ENCODE results near the gene SOBP.

The SOBP gene

DNA sequence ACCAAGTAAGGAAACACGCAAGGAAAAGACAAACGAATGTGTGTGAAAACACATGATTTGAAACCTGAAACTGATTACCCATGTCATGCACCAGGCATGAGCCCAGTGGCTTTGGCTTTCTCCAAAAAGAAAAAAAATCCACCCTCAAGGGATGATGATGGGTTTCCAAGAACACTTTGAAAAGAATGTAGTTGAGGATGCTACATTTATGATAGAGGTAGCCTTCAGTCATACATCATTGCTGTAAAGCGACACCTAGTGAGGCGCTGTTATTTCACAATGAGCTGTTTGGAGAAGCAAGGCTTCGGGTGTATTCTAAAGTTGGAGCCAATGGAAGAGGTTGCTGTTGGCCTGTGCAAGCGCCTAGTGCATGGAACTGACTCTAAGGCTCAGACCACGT lies 209.3 kb downstream of the SOBP start:
- no peak for DNase-seq

DNA sequence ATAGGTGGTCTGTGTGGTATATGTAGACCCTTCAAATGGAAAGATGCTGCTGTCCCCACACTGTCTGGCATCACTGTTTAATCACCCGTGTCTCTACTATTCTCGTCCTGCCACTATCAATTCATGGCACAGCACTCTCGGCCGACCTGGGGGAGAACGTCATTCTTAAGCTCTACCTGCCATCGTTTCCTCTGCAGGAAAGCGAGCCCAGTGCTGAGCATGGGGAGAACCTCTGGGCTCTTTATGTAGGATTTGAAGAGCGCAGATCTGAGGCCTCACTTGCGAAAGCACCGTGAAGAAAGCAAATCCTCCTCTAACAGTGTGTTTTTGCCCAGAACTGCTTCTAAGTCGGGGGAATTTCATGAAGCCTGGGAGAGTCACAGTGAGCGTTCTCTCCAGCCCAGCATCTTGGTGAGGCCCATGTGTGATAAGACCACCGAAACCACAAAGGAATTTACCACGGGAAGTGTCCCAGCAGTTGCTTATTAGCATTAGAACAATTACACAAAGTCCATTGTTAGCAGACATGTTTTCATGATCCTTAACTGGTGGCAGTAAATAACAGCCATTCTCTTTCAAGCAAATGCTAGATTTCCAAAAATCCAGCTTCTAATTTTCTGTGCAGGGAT lies 209.9 kb downstream of the SOBP start:
- peak; percentile 20 for DNase-seq

DNA sequence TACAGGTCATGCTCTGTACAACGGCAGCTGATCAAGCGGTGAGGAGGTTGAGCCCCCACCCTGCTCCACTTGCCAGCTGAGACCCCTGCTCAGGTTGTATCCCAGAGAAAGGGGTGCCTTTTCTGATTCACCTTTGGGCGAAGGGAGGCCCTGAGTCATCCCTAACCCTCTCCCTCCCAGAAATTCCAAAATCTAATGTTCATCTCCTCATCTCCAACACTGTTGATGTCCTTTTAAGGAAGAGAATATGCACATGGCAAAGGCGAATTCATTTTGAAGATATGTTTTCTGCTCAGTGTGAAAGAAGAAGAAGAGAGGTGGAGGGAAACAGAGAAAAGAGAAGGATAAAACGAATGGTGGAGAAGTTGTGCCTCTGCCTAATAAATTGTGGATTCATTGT lies 213.7 kb downstream of the SOBP start:
- DNase-seq = peak; percentile 13

DNA sequence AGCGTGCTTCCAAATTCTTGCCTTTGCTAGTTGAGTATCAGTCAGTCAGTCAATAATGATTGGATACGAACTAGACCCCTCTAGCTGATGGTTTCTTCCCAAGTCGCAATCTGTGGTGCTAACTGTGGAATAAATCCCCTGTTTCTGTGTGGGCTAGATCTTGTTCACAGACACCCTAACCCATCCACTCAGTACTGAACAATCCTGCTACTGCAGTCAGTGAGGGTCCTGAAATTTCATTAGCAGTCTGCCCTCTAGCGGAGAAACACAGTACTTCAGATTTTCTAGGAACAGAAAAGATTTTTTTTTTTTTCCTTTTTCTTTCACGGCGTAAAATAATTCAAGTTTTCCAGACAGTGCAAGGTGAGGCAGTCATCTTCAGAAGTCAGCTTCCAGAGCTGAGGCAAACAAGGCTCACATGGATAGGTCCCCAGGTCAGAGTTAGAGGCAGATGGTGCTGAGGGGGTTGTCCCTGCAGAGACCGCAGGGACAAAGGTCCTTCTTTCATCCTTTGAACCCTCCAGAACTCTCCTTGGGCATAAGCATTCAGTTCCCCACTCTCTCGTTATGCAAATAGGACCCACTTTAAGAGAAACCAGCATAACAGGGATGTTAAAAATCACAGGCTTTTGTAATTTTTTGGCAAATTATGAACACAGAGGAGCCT lies 214.6 kb downstream of the SOBP start:
- DNase-seq = no peak

DNA sequence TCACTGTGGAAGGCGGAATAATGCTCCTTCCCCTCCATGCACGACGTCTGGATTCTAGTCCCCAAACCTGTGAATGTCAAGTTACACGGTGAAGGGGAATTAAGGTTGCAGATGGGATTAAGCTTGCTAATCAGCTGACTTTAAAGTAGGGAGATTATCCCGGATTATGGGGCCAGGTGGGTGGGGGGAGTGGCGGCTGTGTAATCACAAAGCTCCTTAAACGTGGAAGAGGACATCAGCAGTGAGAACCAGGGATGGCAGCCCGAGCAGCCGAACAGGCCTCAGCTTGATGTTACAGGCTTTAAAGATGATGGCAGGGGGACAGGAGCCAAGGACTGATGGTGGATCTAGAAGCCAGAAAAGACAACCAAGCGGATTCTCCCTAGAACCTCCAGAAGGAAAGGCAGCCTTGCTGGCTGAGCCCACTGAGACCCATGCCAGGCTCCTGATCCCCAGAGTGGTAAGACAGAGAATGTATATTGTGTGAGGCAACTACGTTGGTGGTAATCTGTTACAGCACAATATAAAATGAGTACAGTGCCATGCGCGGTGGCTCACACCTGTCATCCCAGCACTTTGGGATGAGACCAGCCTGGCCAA lies 216.7 kb downstream of the SOBP start:
- DNase-seq = no peak

DNA sequence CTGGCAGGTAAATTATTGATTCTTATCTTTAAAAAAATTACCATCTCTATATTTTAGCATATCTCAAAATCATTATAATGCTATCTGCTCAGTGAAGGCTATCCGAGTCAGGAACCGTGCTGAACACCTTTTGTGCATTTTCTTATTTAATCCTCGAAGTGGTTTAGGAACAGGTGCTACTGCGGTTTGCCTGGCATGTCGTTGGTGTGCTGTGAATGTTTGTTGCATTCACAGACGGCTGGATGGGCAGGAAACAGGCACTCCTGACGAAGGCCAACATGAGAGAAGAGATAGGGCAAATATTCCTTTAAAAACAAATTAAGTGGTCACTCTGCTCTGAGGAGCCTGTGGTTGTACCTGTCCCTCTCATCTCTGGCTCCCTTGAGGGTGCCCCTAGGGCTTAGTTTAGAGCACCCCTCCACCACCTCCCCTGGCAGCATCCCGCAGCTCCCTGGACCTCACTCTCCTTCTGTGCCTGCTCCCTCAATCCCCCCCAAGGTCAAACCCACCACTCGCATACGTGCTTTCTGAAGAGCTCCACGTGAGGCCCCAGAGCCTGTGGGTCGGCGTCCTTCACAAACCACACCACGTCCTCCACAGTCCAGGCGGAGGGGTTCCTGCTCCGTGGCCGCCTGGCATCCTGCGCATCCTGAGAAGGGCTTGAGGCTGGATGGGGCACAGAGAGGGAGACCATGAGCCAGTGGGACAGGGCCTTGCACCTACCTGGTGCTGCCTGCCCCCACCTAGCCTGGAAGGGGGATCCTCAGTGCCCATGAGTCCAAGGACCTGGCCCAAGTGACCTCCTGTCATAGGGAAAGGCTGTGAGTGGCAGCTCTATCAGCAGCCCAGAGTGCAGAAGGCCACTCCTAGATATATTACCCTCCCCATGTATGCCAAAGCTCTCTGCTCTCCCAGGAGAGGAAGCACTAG lies 217.7 kb downstream of the SOBP start:
- DNase-seq = no peak

DNA sequence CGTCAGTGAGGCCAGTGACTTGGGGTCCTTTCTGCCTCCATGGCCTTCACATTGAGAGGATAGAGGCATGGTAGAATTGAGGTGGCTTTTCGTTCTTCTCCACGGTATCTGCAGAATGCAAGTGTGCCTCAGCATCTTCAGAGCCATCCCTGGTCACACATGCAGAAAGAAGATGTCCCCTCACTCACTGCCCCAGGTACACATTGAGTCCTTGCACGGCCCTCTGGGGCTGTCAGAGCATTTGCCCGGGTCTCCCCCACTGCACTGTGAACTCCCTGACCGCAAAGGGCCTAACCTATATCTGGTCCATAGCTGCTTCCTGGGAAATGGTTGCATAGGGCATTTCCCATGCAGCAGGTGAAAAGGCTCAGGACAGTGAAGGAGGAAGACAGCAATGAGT lies 218.5 kb downstream of the SOBP start:
- DNase-seq = no peak

DNA sequence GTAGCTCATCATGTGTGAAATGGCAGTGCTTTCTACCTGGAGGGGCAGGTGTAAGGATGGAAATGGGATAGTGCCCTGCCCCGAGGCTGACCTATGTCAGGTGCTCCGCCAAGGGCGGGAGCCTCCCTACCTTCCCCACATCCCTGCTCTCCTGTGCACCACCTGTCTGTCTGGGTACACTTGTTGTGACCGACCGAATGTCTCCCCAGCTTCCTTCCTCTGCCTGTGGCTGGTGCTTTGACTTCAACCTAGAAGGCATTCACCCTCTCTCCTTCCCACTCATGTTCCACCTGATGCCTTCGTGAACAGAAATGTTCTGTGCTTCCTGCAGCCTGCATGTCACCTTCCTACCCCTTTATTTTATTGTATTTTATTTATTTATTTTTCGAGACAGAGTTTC lies 219.4 kb downstream of the SOBP start:
- DNase-seq = no peak
